Smooth muscle cell (in vitro differentiated cells): ENCODE measurements around the gene FSTL4. TPM values are rescaled to one million over a fixed set of nuclear protein-coding genes. Genes with fewer than 3 reads are reported as not detected.
"Not testable (repeated sequence)": the region's sequence is repeated elsewhere in the genome, so short reads cannot be mapped to it uniquely, and the experiment has no call there.

ENCODE experiments used
- DNase-seq: peaks from one replicate; lab custom pipeline; 2025; ENCODE audit not compliant: unreplicated experiment; lab: John Stamatoyannopoulos, UW
- H2AFZ ChIP-seq: fragments of 200-600 bp; sonication (generic); 2 replicates; pipeline ENCODE4 v1.6.0; 2016; ENCODE audit warnings: antibody characterized with exemption, low read depth, mild to moderate bottlenecking
- H3F3A ChIP-seq: fragments of 200-600 bp; sonication (generic); 2 replicates; pipeline ENCODE4 v1.6.0; 2017; ENCODE audit warnings: antibody characterized with exemption, low read depth
- H3K27ac ChIP-seq: fragments of 200-600 bp; sonication (generic); 2 replicates; pipeline ENCODE4 v1.5.1; 2016; ENCODE audit warnings: low read depth, mild to moderate bottlenecking
- H3K27me3 ChIP-seq: fragments of 200-600 bp; sonication (generic); 2 replicates; pipeline ENCODE4 v1.6.1; 2016; ENCODE audit warnings: low read depth, mild to moderate bottlenecking
- H3K36me3 ChIP-seq: fragments of 200-600 bp; sonication (generic); 2 replicates; pipeline ENCODE4 v1.5.1; 2016; ENCODE audit warnings: low read depth
- H3K4me1 ChIP-seq: fragments of 200-600 bp; sonication (generic); 2 replicates; pipeline ENCODE4 v1.5.1; 2016; ENCODE audit warnings: low read depth
- H3K4me2 ChIP-seq: fragments of 200-600 bp; sonication (generic); 2 replicates; pipeline ENCODE4 v1.6.0; 2016; ENCODE audit warnings: mild to moderate bottlenecking
- H3K4me3 ChIP-seq: fragments of 200-600 bp; sonication (generic); 2 replicates; pipeline ENCODE4 v1.5.1; 2016; ENCODE audit warnings: mild to moderate bottlenecking
- H3K79me2 ChIP-seq: fragments of 200-600 bp; sonication (generic); 2 replicates; pipeline ENCODE4 v1.6.0; 2016; ENCODE audit warnings: low read depth, mild to moderate bottlenecking
- H3K9ac ChIP-seq: fragments of 200-600 bp; sonication (generic); 2 replicates; pipeline ENCODE4 v1.6.0; 2016; ENCODE audit warnings: low read depth
- H3K9me3 ChIP-seq: fragments of 200-600 bp; sonication (generic); replicated peaks from 2 replicates; pipeline ENCODE4 v1.5.1; 2016; ENCODE audit warnings: low read depth
- H4K20me1 ChIP-seq: fragments of 200-600 bp; sonication (generic); 2 replicates; pipeline ENCODE4 v1.6.0; 2016; ENCODE audit warnings: low read depth
- WGBS: methylation state at CpG from one replicate; pipeline ENCODE4 v1.1.7; 2016; ENCODE audit warnings: low lambda C conversion rate; 5-methylcytosine and 5-hydroxymethylcytosine counted together
- polyA plus RNA-seq: library from polyadenylated mRNA; unstranded; fragments of >200 nt; fragmentation: Nextera tagmentation; extraction: Ambion mirVana; gene quantifications from 2 replicates; pipeline ENCODE4 v1.2.1, GENCODE V29; 2016
- total RNA-seq: library from RNA; depleted of rRNA; stranded (reverse); fragments of >200 nt; gene quantifications from 2 replicates; pipeline ENCODE4 v1.2.3, GENCODE V29; 2014
- TF ChIP-seq, protein P1 (sequence below): fragments of 200-600 bp; sonication (generic); IDR thresholded peaks from 2 replicates; pipeline ENCODE4 v1.5.1; 2017; ENCODE audit warnings: borderline replicate concordance, mild to moderate bottlenecking, antibody characterized with exemption; ENCODE audit not compliant: insufficient read depth, poor library complexity, severe bottlenecking

FSTL4 gene
- total and polyA plus RNA-seq, 2 experiments from 2014 or later, result 0.49 TPM; not detected in 1

DNA sequence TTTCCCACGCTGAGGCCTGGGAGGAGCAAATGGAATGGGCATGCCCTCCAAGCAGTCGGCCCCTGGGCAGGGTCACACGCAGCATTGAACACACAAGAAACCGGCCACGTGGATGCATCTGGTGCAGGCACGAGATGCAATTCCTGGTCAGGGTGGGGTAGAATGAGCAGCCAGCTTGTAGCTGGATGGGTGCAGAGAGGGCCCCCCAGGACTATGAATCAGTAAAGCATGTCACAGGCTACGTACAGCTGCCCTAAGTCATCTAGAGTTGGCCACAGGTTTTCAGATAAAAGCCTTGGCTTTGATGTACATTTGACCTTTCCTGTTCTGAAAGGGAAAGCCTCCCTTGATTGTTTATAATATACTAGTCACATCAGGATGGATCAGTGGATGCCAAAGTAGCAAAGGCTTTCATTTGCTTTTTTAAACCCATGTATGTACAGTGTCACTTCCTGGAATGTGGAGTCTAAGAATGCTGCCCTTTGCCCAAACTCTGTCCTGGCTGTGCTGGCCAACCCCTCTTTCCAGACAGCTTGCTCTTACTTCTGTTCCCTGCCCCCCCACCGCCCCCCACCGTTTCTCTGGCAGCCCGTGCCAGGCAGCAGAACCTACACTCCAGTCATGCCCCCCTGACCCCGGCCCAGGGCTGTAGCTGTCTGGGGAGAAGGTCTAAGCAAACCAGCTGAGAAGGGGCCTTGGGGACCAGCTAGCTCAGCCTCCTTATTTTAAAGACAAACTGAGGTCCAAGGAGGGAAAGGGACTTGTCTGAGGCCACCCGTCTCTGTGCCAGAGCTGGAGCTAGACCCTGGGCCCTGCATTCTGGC, 391.3 kb downstream of the FSTL4 start:
- H3K4me1 ChIP-seq, result peaks cover 14% of the 10 kb centered on the region
- no peak overlapping the region for H3K4me2 ChIP-seq
- H4K20me1 ChIP-seq, result no peaks in the 10 kb centered on the region
- H3K27me3 ChIP-seq, result no peaks in the 10 kb centered on the region
- H3K27ac ChIP-seq, result no peak overlapping the region
- no peaks in the 10 kb centered on the region for H3K79me2 ChIP-seq
- no peaks in the 10 kb centered on the region for H3K36me3 ChIP-seq
- H3K9me3 ChIP-seq, result no peaks in the 10 kb centered on the region
- no peaks in the 10 kb centered on the region for H3F3A ChIP-seq
- DNase-seq, result no peak
- H3K4me3 ChIP-seq, result no peak overlapping the region
- WGBS, result 78% methylated on average over 12 of the region's 12 CpGs
- TF ChIP-seq, protein P1, sequence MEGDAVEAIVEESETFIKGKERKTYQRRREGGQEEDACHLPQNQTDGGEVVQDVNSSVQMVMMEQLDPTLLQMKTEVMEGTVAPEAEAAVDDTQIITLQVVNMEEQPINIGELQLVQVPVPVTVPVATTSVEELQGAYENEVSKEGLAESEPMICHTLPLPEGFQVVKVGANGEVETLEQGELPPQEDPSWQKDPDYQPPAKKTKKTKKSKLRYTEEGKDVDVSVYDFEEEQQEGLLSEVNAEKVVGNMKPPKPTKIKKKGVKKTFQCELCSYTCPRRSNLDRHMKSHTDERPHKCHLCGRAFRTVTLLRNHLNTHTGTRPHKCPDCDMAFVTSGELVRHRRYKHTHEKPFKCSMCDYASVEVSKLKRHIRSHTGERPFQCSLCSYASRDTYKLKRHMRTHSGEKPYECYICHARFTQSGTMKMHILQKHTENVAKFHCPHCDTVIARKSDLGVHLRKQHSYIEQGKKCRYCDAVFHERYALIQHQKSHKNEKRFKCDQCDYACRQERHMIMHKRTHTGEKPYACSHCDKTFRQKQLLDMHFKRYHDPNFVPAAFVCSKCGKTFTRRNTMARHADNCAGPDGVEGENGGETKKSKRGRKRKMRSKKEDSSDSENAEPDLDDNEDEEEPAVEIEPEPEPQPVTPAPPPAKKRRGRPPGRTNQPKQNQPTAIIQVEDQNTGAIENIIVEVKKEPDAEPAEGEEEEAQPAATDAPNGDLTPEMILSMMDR, result no peak
- H2AFZ ChIP-seq, result no peak overlapping the region
- no peak overlapping the region for H3K9ac ChIP-seq

DNA sequence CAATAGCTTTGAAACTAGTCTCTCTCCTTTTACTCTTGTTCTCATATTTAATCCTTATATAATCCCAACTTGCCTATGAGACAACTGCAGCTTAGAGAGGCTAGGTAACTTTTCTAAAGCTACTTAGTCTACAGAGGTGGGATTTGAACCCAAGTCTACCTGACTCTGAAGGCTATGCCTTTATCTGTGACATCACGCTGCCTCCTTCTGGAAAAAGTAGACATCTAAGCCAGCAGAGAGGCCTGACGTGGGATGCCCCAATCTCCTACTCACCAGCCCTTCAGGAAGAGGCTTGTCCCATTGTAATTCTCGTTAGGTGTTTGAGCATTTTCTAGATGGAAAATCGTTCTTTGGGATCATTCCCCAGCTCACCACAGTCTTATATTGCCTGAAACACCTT, 393.0 kb downstream of the FSTL4 start:
- Histone ChIP-seq H3K4me3 (no peak overlapping the region), H3K9me3 (no peaks in the 10 kb centered on the region), H3K4me2 (no peak overlapping the region), H3F3A (no peaks in the 10 kb centered on the region), H3K4me1 (peaks cover 14% of the 10 kb centered on the region), H3K27ac (no peak overlapping the region), H3K79me2 (no peaks in the 10 kb centered on the region), H2AFZ (no peak overlapping the region), H3K36me3 (no peaks in the 10 kb centered on the region), H4K20me1 (no peaks in the 10 kb centered on the region), H3K27me3 (no peaks in the 10 kb centered on the region), H3K9ac (no peak overlapping the region)
- no peak for DNase-seq
- TF ChIP-seq, protein P1, result no peak
- 79% methylated on average over 4 of the region's 4 CpGs for WGBS

DNA sequence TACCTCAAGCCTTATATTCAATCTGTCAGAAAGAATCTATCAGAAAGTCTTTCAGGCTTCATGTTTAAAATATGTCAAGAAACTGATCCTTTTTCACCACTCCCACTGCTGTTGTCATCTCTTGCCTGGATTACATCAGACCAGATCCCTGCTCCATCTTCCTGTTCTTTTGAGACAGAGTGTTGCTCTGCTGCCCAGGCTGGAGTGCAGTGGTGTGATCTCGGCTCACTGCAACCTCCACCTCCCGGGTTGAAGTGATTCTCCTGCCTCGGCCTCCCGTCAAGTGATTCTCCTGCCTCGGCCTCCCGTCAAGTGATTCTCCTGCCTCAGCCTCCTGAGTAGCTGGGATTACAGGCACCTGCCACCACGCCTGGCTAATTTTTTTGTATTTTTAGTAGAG, 396.2 kb downstream of the FSTL4 start:
- H3K9ac ChIP-seq, H3K4me3 ChIP-seq, H3F3A ChIP-seq, H3K4me2 ChIP-seq, H4K20me1 ChIP-seq, H3K36me3 ChIP-seq, H3K27ac ChIP-seq, H3K9me3 ChIP-seq, H2AFZ ChIP-seq, H3K4me1 ChIP-seq, DNase-seq, H3K79me2 ChIP-seq: not testable (repeated sequence)
- WGBS, result 95% methylated on average over 7 of the region's 7 CpGs
- H3K27me3 ChIP-seq, result peaks cover 11% of the 10 kb centered on the region

DNA sequence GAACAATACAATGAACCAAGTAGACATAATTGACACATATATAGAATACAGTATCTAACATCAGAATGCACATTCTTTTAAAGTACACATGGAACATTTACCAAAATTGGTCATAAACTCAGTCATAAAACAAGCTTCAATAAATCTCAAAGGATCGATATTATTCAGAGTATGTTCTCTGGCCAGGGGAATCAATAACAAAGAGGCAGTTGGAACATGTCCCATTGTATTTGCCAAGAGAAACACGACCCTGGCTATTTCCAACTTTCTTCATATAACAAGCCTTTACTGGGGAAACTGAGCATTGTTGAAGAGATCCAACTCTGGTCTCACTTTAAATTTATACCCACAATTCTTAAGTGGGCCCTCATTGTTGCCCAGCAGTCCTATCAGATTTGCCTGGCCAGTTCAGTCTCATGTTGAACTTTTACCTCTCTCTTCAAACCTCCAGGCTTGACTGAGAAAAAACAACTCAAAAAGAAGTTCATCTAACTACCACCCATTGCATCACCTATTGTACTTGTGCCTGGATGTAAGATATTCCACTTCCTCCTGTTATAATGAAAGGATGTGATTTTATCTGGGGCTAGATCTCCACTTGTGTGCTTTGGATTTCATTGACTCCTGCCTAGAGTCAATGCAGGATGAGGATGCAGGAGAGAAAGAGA, 398.1 kb downstream of the FSTL4 start:
- Histone ChIP-seq H3F3A (no peaks in the 10 kb centered on the region), H3K4me3 (no peak overlapping the region), H3K27me3 (peaks cover 11% of the 10 kb centered on the region), H2AFZ (no peak overlapping the region), H4K20me1 (no peaks in the 10 kb centered on the region), H3K79me2 (no peaks in the 10 kb centered on the region), H3K27ac (no peak overlapping the region), H3K36me3 (no peaks in the 10 kb centered on the region), H3K9ac (no peak overlapping the region), H3K4me1 (no peaks in the 10 kb centered on the region), H3K4me2 (no peak overlapping the region), H3K9me3 (no peaks in the 10 kb centered on the region)
- WGBS, result 89% methylated on average over 2 of the region's 2 CpGs
- DNase-seq, result no peak
- TF ChIP-seq, protein P1, result no peak
